Measurements from ENCODE around the gene EPGN. TPM values are rescaled to one million over a fixed set of nuclear protein-coding genes. Genes with fewer than 3 reads are reported as not detected.

Gene EPGN
- total and polyA plus RNA-seq, 2 donors (not counting 3 experiments of a cell fraction or from before 2014, with no cell fraction given), result 1.2 TPM; not detected in 1

- no peaks in the 10 kb centered on the region for H3K27me3 ChIP-seq (ENCODE audit: control insufficient read depth in 2 of 2, insufficient read depth in 2 of 2, low read length in 2 of 2)
- no peaks in the 10 kb centered on the region for H3K36me3 ChIP-seq (ENCODE audit: control insufficient read depth in 2 of 2, extremely low read depth in 1 of 2, insufficient read depth in 2 of 2, low read length in 2 of 2)
- H2AFZ ChIP-seq (ENCODE audit: low read depth, low read length), result no peak overlapping the region
- TF ChIP-seq FOS (IDR thresholded peaks at IDR 0.05; ENCODE audit: borderline replicate concordance, insufficient read depth, low read length) (no peak), POLR2AphosphoS5 (IDR thresholded peaks at IDR 0.05; ENCODE audit: insufficient read depth, low read depth, low read length) (no peak), JUN (IDR thresholded peaks at IDR 0.05; ENCODE audit: borderline replicate concordance, insufficient read depth, insufficient read length, low read depth) (no peak), MAX (IDR thresholded peaks at IDR 0.05; ENCODE audit: insufficient read depth, insufficient read length) (no peak), POLR2A (IDR thresholded peaks at IDR 0.05; ENCODE audit: low read depth, low read length) (no peak), EZH2 (IDR thresholded peaks at IDR 0.05; ENCODE audit: borderline replicate concordance, low read depth, low read length, severe bottlenecking) (no peak)
- H3K4me1 ChIP-seq (ENCODE audit: control insufficient read depth, extremely low read depth, insufficient read depth, low read length), result peaks cover 17% of the 10 kb centered on the region
- DNase-seq (ENCODE audit: low read depth, low spot score) (no peak), FAIRE-seq (no peak)
- H3K9ac ChIP-seq (replicated peaks; ENCODE audit: extremely low read depth, insufficient read depth, low read length), result no peak overlapping the region
- no TSS peak for BruUV-seq (replicated peaks)
- CTCF ChIA-PET, result interaction anchor here (1.2 to 11.3 kb wide), 4 partner anchors 9 to 350 kb away, joined by 3 to 378 read pairs (median 6); no protein-coding TSS in a partner anchor
- no peaks in the 10 kb centered on the region for H4K20me1 ChIP-seq (replicated peaks; ENCODE audit: control insufficient read depth, extremely low read depth, insufficient read depth, low read length)
- H3K4me2 ChIP-seq (ENCODE audit: insufficient read depth, low read length), result no peak overlapping the region
- no peaks in the 10 kb centered on the region for H3K9me3 ChIP-seq (replicated peaks; ENCODE audit: control insufficient read depth, insufficient read depth, low read length)
- H3K79me2 ChIP-seq (ENCODE audit: control insufficient read depth, insufficient read depth, low read length), result no peaks in the 10 kb centered on the region
- H3K27ac ChIP-seq (ENCODE audit: insufficient read depth, low read depth, low read length), result no peak overlapping the region
- dilution Hi-C loops (cut with MboI; ENCODE audit: extremely low pct_ligation_motif_present, low sequenced_read_pairs) (no loop called here), intact Hi-C loops (cut with micrococcal nuclease) (loop anchor here (5.0 to 10.0 kb wide), 2 partner anchors 123 to 611 kb away; partner anchors contain the start of genes AREG and PARM1)
- POLR2A ChIA-PET, result no interaction called here
- no peaks in the 10 kb centered on the region for H3K9me1 ChIP-seq (replicated peaks; ENCODE audit: control insufficient read depth, extremely low read depth, insufficient read depth, low read length)
- no peak overlapping the region for H3K4me3 ChIP-seq (replicated peaks in 1 of 3; ENCODE audit: insufficient read depth in 1 of 3, low read depth in 1 of 3, low read length in 3 of 3)
These were observed 16.0 kb downstream of the EPGN start for GRCh38 chr4:74324262-74324661.

GRCh38 chr4:74325886-74326285 lies 17.6 kb downstream of the EPGN start:
- Histone ChIP-seq H3K4me1 (ENCODE audit: control insufficient read depth, extremely low read depth, insufficient read depth, low read length) (peaks cover 20% of the 10 kb centered on the region), H4K20me1 (replicated peaks; ENCODE audit: control insufficient read depth, extremely low read depth, insufficient read depth, low read length) (no peaks in the 10 kb centered on the region), H3K27ac (ENCODE audit: insufficient read depth, low read depth, low read length) (no peak overlapping the region), H3K4me3 (replicated peaks in 1 of 3; ENCODE audit: insufficient read depth in 1 of 3, low read depth in 1 of 3, low read length in 3 of 3) (no peak overlapping the region), H3K4me2 (ENCODE audit: insufficient read depth, low read length) (no peak overlapping the region), H3K9me3 (replicated peaks; ENCODE audit: control insufficient read depth, insufficient read depth, low read length) (no peaks in the 10 kb centered on the region), H2AFZ (ENCODE audit: low read depth, low read length) (no peak overlapping the region), H3K9me1 (replicated peaks; ENCODE audit: control insufficient read depth, extremely low read depth, insufficient read depth, low read length) (no peaks in the 10 kb centered on the region), H3K36me3 (ENCODE audit: control insufficient read depth in 2 of 2, extremely low read depth in 1 of 2, insufficient read depth in 2 of 2, low read length in 2 of 2) (no peaks in the 10 kb centered on the region), H3K79me2 (ENCODE audit: control insufficient read depth, insufficient read depth, low read length) (no peaks in the 10 kb centered on the region), H3K27me3 (ENCODE audit: control insufficient read depth in 2 of 2, insufficient read depth in 2 of 2, low read length in 2 of 2) (no peaks in the 10 kb centered on the region), H3K9ac (replicated peaks; ENCODE audit: extremely low read depth, insufficient read depth, low read length) (no peak overlapping the region)
- ChIA-PET POLR2A (no interaction called here), CTCF (interaction anchor here (0.9 kb wide), 1 partner anchor 350 kb away, joined by 3 read pairs; no protein-coding TSS in a partner anchor)
- no peak for TF ChIP-seq MYC (IDR thresholded peaks at IDR 0.05; ENCODE audit: low read depth, low read length)
- no peak for TF ChIP-seq CTCF (IDR thresholded peaks at IDR 0.05; ENCODE audit: extremely low read depth in 1 of 2, insufficient read depth in 1 of 2, low read depth in 1 of 2, low read length in 2 of 2)
- no peak for TF ChIP-seq FOS (IDR thresholded peaks at IDR 0.05; ENCODE audit: borderline replicate concordance, insufficient read depth, low read length)
- no peak for TF ChIP-seq JUN (IDR thresholded peaks at IDR 0.05; ENCODE audit: borderline replicate concordance, insufficient read depth, insufficient read length, low read depth)
- TF ChIP-seq POLR2AphosphoS5 (IDR thresholded peaks at IDR 0.05; ENCODE audit: insufficient read depth, low read depth, low read length), result no peak
- TF ChIP-seq POLR2A (IDR thresholded peaks at IDR 0.05; ENCODE audit: low read depth, low read length), result no peak
- no peak for TF ChIP-seq GATA2 (IDR thresholded peaks at IDR 0.05; ENCODE audit: insufficient read depth, insufficient read length, low read depth, low read length)
- TF ChIP-seq EZH2 (IDR thresholded peaks at IDR 0.05; ENCODE audit: borderline replicate concordance, low read depth, low read length, severe bottlenecking), result no peak
- no peak for TF ChIP-seq MAX (IDR thresholded peaks at IDR 0.05; ENCODE audit: insufficient read depth, insufficient read length)
- DNase-seq (ENCODE audit: low read depth, low spot score), result no peak
- dilution Hi-C loops (cut with MboI; ENCODE audit: extremely low pct_ligation_motif_present, low sequenced_read_pairs), result no loop called here
- intact Hi-C loops (cut with micrococcal nuclease), result loop anchor here (10.0 kb wide), 1 partner anchor 609 kb away; the partner anchor contains the start of gene PARM1
- BruUV-seq (replicated peaks), result no TSS peak
- FAIRE-seq, result no peak
